Occipital lobe (tissue), 2 donors: ENCODE measurements around the gene FBLN1. TPM values are rescaled to one million over a fixed set of nuclear protein-coding genes. Genes with fewer than 3 reads are reported as not detected.
A peak's percentile ranks its signal among the peaks of the same experiment; 100 is the strongest.

ENCODE experiments used
- DNase-seq: peaks from one replicate; lab custom pipeline; 2025; lab: John Stamatoyannopoulos, UW
- total RNA-seq: library from RNA; depleted of rRNA; stranded (reverse); fragments of >200 nt; gene quantifications from one replicate; pipeline ENCODE4 v1.2.3, GENCODE V29; 2014

Gene FBLN1
- total RNA-seq, 1 donor from 2014 or later = 22.3 TPM

- DNase-seq = no peak
Measured at GRCh38 chr22:45563362-45564040, 60.8 kb downstream of the FBLN1 start.

- no peak for DNase-seq
Measured at GRCh38 chr22:45564349-45565030, 61.8 kb downstream of the FBLN1 start.

GRCh38 chr22:45565171-45565570 lies 62.5 kb downstream of the FBLN1 start:
- no peak for DNase-seq

GRCh38 chr22:45565973-45566372 lies 63.3 kb downstream of the FBLN1 start:
- DNase-seq = no peak

GRCh38 chr22:45568213-45568612 lies 65.5 kb downstream of the FBLN1 start:
- no peak for DNase-seq

GRCh38 chr22:45571089-45571488 lies 68.4 kb downstream of the FBLN1 start:
- DNase-seq = no peak

- DNase-seq = no peak
Measured at GRCh38 chr22:45572444-45572843, 69.8 kb downstream of the FBLN1 start.

GRCh38 chr22:45574069-45574703 lies 71.5 kb downstream of the FBLN1 start:
- no peak for DNase-seq

- DNase-seq = no peak
Measured at GRCh38 chr22:45575173-45575572, 72.5 kb downstream of the FBLN1 start.

GRCh38 chr22:45575607-45576272 lies 73.1 kb downstream of the FBLN1 start:
- no peak for DNase-seq

- no peak for DNase-seq
Measured at GRCh38 chr22:45576273-45576625, 73.6 kb downstream of the FBLN1 start.

- DNase-seq = no peak
Measured at GRCh38 chr22:45576730-45577464, 74.2 kb downstream of the FBLN1 start.

GRCh38 chr22:45577746-45578523 lies 75.3 kb downstream of the FBLN1 start:
- DNase-seq = peak; percentile 73

GRCh38 chr22:45578524-45579147 lies 76.0 kb downstream of the FBLN1 start:
- no peak for DNase-seq

- DNase-seq = no peak
Measured at GRCh38 chr22:45579306-45579705, 76.6 kb downstream of the FBLN1 start.

- DNase-seq = no peak
Measured at GRCh38 chr22:45579806-45580725, 77.4 kb downstream of the FBLN1 start.

- DNase-seq = no peak
Measured at GRCh38 chr22:45580726-45581381, 78.2 kb downstream of the FBLN1 start.

- no peak for DNase-seq
Measured at GRCh38 chr22:45581549-45582080, 78.9 kb downstream of the FBLN1 start.
